HG02642 (cell line): ENCODE data around the gene ALG14.
"Not testable (repeated sequence)": the region's sequence is repeated elsewhere in the genome, so short reads cannot be mapped to it uniquely, and the experiment has no call there.

ENCODE experiments used
- ATAC-seq: cut with Tn5 transposase; IDR thresholded peaks from one replicate; pipeline ENCODE4 v1.9.1; 2021; ENCODE audit warnings: mild to moderate bottlenecking; ENCODE audit not compliant: unreplicated experiment, poor library complexity

Gene ALG14

DNA sequence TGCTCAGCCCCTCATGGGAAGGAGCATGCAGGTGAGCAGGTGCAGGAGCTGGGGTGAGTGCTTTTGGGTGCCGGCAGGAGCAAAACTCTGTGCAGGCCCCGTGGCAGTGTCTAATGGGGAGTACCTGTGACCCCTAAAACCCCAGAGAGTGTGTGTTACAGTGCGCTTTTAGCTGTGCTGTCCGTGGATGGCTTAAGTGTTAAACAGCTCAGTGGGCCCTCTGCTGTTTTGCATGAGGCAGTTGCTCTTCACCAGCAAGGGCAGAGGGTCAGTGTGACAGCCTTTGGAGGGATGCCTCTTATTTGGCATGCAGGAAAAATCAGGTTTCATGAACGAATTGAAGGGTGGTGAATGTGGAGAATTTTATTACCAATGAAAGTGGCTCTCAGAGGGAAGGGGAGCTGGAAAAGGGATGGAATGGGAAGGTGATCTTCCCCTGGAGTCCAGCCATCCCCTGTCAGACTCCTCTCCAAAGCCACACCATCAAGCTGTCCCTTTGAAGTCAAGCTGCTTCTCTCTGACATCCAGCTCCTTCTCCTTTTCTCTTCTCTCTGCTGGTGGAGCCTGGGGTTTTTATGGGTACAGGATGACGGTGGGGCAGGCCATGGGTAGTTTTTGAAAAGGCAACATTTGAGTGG lies 17.0 kb upstream of the ALG14 start:
- no peak for ATAC-seq

DNA sequence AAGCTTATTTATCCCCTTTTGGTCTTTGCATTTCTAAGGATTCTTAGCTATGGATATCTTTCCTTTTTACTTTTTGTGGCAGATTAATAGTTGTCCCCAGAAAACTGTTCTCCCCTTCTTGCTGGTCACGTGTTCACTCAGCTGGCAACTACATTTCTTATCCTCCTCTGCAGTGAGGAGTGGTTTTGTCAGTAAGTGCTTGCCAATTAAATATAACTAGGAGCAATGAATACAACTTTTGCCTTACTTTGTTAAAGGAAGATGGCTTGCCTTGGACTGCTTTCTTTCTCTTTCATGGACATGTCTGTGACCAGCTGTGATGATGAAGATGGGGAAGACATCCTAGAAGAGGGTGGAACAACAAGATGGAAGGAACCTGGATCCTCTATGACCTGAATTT lies 15.6 kb upstream of the ALG14 start:
- ATAC-seq, result no peak

DNA sequence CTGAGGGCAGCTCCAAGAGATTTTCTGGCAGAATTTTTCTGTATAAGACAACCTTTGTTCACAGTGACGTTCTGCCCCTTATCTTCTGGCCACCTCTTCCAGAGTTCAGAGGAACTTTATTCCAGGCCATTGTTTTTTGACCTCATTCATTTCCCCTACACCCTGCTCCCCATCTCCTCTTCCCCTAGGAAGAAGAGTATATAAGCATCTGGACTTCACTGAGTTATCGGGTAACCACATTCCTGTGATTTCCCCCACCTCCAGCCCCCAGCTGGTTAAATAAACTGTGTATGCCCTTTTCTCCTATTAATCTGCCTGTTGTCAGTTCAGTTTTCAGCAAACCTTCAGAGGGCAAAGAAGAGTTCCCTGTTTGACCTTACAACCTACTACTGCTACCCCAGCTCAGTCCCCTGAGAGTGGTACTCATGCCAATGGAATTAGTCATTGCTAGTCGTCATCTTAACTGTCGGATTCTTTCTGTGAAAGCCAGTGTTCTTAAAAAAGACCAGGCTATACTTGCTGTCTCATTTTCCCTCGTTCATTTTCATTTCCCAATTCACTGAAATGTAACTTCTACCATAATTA lies 14.3 kb upstream of the ALG14 start:
- no peak for ATAC-seq

DNA sequence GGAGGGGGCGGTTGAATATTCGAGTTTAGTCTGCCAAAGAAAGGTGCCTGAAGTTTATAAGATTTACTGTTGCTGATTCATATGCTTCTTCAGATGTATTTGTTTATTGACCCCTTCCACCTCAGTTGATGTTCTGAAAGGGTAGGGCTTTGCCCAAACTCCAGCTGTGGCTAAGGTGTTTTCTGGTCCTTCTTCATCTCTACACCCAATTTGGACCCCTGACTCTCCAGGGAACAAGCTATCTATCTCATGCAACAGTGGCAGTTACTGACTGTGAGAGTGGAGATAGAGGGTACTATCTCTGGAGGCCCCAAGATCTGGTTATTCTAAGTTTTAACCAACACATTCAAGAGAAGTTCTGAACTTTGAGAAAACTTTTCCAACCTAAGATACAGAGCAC lies 12.6 kb upstream of the ALG14 start:
- no peak for ATAC-seq

DNA sequence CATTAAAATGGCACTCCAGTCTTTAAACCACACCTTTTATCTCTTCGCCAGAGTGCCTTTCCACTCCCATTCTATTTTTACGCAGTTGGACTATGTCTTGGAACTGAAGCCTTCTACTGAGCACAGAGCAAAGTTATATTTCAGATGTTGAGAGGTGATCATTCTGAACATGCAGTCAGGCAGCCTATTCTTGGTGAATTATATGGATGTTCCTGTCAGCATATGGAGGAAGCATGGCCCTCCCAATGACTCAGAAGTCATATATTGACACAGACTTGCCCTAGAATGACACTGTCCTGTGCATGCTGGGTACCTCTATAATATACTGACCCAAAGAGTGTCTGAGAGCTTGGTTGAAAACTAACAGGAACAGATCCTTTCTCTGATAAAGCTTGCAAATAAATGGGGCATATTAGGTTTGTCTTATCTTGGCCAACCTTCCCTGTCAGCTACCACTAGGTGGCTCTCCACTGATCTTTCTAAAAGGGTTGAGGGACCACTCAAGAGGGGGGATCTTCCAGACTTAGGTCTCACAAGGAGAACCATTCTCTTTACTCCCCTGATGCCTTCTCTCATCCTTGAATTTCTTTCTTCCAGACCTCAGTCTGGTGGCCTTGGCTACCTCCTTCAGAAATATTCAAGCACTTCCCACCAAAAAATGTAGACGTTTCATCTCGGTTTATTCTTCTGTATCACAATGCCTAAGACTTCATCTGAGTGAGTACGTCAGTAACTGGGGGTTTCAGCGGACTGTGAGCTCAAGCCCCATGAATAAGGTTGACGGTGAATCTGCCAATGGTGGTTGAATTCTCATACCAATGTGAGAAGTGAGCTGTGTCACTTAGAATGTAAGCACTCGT lies 11.8 kb upstream of the ALG14 start:
- ATAC-seq, result peak; percentile 86

DNA sequence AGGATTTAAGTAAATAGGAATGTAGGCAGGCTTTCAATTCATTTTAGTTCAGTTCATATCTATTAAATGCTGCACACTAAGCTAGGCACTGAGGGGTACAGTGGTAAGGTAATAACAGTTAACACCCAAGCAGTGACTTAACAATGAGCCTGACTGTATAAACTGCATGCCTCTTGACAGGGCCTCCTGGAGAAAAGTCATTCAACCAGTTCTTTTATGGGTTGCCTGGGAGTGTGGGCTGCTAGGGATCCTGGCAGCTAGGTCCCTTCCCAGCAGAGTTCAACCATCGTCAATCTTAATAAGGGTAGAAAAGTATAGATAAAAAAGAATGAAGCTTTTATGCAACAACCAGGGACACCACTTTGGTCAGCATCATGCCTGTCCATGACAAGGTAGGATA lies 8.1 kb upstream of the ALG14 start:
- no peak for ATAC-seq

DNA sequence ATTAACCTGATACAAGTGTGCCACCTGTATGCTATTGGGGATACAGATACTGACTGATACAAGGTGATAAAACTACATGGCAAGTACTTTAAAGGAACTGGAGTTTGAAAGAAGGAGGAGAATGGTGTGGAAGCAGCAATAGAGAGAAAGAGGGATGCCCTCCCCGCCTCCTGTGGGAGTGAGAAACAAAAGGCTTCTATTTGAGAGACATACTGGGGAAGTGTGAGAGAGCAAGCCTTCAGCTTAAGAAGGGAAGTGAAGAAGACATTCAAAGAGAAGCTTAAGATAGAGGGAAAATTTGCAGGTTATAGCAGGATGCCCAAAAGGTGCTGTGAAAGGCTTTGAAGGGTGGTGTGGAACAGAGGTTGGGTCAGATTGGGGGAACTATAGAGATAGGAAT lies 7.7 kb upstream of the ALG14 start:
- no peak for ATAC-seq

DNA sequence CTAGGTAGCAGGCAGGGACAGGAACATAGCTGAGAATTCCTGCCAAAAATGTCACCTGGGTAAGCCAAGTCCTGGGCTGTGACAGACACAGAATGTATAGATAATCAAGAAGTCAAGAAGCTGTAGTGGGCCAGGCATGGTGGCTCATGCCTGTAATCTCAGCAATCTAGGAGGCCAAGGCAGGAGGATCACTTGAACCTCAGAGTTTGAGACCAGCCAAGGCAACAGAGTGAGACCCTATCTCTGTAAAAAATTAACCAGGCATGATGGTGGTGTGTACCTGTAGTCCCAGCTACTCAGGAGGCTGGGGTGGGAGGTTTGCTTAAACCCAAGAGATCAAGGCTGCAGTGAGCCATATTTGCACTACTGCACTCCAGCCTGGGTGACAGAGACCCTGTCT lies 3.3 kb upstream of the ALG14 start:
- no peak for ATAC-seq

DNA sequence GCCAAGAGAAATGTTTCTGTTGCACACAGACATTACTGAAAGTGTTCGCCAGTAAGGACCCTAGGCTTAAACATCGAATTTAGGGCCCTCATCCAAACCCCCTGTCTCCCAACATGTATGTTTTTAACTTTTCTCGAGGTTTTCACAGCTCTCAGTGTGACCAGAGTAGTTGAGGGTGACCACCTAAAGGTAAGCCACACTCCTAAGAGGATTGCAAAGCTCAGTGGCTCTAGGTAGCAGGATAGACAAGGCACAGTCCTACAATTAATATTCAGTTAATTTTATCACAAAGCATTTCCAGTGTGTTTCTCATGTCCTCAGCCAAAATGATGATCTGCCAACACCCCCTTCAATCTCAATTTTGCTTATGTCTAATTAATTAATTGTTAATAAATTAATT lies 695 bp upstream of the ALG14 start:
- no peak for ATAC-seq

DNA sequence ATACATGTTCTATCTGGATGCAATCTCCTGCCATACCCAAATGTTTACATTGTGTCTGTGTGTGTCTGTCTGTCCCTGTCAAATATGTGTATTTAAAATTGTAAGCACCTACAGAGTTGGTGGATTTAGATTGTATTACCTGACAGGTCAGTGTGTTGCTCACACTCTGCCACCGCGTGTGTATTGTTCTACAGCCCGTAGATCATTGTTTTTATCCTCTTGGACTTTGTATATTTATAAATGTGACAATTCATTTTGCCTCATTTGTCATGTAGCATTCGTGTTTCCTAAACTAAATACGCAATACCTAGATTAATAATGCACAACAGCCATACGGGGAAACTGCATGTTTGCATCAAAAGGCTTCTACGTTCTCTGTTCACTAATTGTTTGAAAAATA lies 634 bp downstream of the ALG14 start:
- ATAC-seq, result no peak

DNA sequence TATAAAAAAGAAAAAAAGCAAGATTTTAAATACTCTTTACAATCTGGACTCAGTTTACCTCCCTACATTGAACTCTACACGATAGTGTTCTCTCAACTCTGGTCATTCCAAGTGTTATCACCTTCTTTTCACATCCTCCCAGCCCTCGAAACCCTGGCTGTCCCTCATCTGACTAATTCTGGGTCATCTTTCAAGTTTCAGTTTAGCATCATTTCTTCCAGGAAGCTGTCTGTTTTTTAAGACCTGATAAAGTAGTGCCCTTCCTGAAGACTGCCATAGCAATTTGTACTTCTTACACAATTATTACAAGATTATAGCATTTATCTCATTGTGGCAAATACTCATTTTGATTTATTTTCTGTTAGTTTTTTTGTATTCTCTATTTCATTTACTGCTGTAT lies 1.2 kb downstream of the ALG14 start:
- no peak for ATAC-seq

DNA sequence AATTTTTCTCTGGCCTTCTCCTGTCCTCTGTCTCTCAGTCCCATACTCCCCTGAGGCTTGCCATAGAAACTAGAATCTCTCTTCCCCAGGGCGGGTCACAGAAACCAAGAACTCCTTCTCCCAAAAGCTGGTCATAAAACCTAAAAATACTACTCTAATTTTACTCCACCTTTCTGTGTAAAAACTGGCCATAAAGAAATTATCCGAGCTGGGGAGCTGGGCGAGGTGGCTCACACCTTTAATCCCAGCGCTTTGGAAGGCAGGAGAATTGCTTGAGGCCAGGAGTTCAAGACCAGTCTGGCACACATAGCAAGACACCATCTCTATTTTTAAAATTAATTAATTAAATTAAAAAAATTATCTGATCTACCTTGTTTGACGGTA lies 3.0 kb downstream of the ALG14 start:
- no peak for ATAC-seq

DNA sequence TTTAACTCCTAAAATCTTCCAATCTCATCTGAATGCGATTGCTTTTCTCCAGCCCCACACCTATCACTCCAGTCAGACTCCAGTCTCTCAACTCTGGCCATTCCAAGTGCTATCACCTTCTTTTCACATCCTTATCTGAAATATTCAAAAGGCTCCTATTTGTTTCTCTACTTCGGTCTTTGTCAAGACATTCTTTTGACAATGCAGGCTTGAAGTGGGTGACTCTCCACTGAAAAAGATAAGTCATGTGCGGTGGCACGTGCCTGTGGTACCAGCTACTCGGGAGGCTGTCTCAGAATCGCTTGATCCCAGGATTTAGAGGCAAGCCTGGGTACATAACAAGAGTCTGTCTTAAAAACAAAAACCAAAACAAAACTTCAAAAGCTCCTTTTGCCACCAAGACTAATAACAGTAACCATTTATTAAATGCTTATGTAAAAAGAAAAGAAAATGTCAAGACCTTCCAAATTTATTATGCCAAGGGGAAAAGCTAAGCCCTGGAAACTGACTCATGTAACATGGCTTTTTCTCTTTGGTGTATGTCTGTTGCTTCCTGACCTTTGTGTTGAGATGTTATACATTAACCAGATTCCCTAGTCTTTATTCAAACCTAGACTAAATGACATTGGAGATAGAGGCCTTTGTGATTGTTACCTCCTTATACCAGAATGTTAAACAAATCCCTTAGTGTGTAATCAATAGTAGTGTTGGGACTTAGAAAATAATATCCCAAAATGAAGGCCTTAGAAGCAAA lies 3.6 kb downstream of the ALG14 start:
- ATAC-seq, result no peak

DNA sequence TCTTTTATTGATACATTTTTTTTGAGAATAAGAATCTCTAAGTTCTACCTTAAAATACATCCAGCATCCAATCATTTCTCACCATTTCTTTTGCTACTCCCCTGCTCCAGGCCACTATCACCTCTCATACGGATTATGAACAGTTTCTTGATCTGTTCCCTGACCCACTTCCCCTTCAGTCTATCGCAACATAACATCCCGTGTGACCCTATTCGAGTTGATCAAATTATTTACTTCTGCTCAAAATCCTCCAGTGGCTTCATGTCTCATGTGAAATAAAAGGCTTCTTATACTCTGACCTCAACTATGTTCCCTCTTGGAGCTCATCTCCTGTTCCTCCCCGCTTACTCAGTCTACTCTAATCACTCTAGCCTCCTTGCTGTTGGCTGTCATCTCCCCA lies 5.2 kb downstream of the ALG14 start:
- ATAC-seq, result no peak

DNA sequence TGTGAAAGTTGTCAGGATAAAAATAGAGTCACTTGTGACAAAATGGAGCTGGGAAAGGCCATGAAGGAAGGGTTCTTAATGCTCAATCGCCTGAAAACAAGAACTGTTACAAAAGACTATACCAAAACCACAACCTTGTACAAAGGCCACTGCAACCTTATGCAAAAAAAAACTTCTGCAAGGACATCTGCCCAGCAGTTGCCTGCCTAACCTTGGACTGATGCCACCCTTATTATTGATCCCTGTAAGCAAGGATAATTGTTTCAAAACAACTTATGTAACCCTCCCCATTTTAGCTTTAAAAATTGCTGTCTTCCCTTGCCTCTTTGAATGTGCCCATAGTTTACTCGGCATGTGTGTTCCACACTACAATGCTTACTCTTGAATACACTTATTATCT lies 5.7 kb downstream of the ALG14 start:
- ATAC-seq, result no peak

DNA sequence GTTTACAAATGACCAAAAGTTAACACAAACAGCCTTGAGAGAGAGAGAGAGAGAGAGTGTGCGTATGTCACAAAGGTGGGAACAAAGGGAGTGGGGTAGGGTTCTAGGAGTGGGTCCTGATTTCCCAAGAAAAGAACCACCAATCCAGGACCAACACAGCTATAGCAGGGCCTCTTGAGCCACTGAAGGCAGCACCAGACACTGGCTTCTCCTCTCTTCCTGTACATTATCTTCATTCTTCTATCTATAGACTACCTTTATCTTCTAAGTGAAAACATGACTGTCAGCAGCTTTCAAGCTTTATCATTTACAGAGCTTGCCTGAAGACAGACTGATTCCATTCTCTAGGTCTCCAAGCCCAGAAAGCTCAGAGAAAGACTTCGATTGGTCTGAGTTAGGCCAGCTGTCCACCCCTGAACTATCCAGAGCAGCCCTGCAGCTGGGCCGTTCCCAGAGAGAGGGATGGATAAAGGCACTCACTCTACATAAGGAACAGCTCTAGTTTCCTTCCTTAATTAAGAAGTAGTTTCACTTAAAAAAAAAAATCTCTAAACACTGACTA lies 11.2 kb downstream of the ALG14 start:
- ATAC-seq, result no peak

DNA sequence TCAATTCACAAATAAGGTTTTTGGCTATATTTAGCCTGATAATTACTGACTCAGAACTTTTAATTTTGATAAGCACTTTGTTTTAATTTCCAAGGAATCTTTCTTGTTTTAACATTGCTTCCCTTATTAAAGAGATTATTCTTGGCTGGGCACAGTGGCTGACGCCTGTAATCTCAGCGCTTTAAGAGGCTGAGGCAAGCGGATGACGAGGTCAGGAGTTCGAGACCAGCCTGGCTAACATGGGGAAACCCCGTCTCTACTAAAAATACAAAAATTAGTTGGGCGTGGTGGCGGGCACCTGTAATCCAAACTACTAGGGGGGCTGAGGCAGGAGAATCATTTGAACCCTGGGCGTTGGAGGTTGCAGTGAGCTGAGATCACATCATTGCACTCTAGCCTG lies 13.8 kb downstream of the ALG14 start:
- no peak for ATAC-seq

DNA sequence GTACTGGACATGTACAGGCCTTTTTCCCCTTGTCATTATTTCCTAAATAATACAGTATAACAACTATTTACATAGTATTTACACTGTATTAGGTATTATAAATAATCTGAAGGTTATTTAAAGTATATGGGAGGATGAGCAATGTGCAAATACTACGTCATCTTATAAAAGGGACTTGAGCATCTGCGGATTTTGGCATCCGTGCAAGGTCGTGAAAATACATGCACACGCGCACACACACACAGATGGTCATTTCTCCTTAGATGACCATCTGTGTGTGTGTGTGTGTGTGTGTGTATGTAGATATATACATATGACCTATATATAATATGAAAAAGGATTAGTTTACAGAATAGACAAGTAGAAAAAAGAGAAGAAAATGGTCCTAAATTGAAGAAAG lies 15.4 kb downstream of the ALG14 start:
- ATAC-seq, result no peak

DNA sequence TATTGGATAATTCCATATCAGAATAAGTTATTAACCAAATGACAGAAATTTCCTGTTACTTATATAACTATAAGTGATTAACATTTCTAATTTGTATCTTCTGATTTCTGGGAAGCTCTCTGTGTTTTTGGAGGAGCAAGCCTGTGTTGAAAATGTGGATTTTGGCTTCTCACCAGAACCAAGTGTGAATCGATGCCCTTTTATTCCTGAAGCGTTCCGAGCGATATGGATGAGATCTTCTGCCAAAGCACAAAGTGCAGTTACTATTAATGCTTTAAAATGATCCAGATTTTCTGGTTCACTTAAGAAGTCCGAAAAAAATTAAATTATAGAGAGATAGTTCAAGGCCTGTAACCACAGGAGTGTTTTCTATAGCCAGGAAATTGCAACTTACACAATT lies 22.8 kb downstream of the ALG14 start:
- ATAC-seq, result no peak

DNA sequence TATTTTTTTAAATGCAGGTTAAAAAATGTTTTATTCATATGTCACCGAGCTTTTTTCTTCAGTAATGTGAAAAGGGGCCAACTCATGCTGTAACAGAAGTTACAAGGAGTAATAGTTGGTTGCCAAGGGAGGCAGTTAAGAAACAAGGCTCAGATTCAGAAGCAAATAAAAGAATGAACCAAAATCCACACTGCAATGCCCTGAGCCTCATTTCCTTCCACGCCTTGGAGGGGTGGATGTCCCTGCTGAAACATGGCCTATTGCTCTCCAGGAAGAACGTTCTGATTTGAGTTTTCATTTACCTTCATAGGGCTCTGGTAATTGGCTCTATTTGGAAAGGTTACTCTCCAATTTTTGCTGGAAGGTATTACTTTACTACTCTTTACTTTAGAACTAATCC lies 24.4 kb downstream of the ALG14 start:
- no peak for ATAC-seq

DNA sequence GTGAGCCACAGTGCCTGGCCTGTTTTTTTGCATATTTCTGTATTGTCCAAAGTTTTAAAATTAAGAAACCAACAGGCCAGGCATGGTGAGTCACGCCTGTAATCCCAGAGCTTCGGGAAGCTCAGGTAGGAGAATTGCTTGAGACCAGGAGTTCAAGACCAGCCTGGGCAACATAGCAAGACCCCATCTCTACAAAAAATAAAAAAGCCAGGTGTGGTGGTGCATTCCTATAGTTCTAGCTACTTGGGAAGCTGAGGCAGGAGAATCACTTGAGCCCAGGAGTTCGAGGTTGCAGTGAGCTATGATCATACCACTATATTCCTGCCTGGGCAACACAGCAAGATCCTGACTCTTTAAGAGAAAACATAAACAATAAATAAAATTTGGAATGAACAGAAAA lies 25.1 kb downstream of the ALG14 start:
- not testable (repeated sequence) for ATAC-seq
